ENCODE results near the gene PIP5KL1.

Gene PIP5KL1

GRCh38 chr9:127915801-127916719, 14.5 kb downstream of the PIP5KL1 start:
- H3K36me3 ChIP-seq (replicated peaks): peaks cover 22% of the 10 kb centered on the region
- in situ Hi-C loops (cut with MboI; ENCODE audit: low sequenced_read_pairs): loop anchor here (10.0 to 25.0 kb wide), 2 partner anchors 181 to 979 kb away; partner anchors contain the start of gene TOR2A
- no peak for DNase-seq (ENCODE audit: low spot score in 2 of 2)
- no peaks in the 10 kb centered on the region for H3K27me3 ChIP-seq (ENCODE audit: low read depth)
- H3K4me3 ChIP-seq: peak overlapping the region; percentile 60
- H3K9me3 ChIP-seq: no peaks in the 10 kb centered on the region
- H3K4me1 ChIP-seq: peaks cover 2% of the 10 kb centered on the region

GRCh38 chr9:127915325-127915752, 15.2 kb downstream of the PIP5KL1 start:
- Histone ChIP-seq H3K27me3 (ENCODE audit: low read depth) (no peaks in the 10 kb centered on the region), H3K4me3 (no peak overlapping the region), H3K9me3 (no peaks in the 10 kb centered on the region), H3K36me3 (replicated peaks) (peaks cover 28% of the 10 kb centered on the region), H3K4me1 (peaks cover 2% of the 10 kb centered on the region)
- in situ Hi-C loops (cut with MboI; ENCODE audit: low sequenced_read_pairs): loop anchor here (10.0 to 25.0 kb wide), 2 partner anchors 181 to 978 kb away; partner anchors contain the start of gene TOR2A
- no peak for DNase-seq (ENCODE audit: low spot score in 2 of 2)

GRCh38 chr9:127913682-127914081, 16.9 kb downstream of the PIP5KL1 start:
- Histone ChIP-seq H3K4me3 (no peak overlapping the region), H3K9me3 (no peaks in the 10 kb centered on the region), H3K27me3 (ENCODE audit: low read depth) (no peaks in the 10 kb centered on the region), H3K36me3 (replicated peaks) (peaks cover 32% of the 10 kb centered on the region), H3K4me1 (peaks cover 2% of the 10 kb centered on the region)
- in situ Hi-C loops (cut with MboI; ENCODE audit: low sequenced_read_pairs): loop anchor here (10.0 to 25.0 kb wide), 2 partner anchors 179 to 976 kb away; partner anchors contain the start of gene TOR2A
- DNase-seq (ENCODE audit: low spot score in 2 of 2): no peak

GRCh38 chr9:127912882-127913281, 17.7 kb downstream of the PIP5KL1 start:
- DNase-seq (ENCODE audit: low spot score in 2 of 2): no peak
- Histone ChIP-seq H3K4me3 (no peak overlapping the region), H3K9me3 (no peaks in the 10 kb centered on the region), H3K4me1 (peaks cover 2% of the 10 kb centered on the region), H3K27me3 (ENCODE audit: low read depth) (no peaks in the 10 kb centered on the region), H3K36me3 (replicated peaks) (peaks cover 34% of the 10 kb centered on the region)
- in situ Hi-C loops (cut with MboI; ENCODE audit: low sequenced_read_pairs): loop anchor here (10.0 to 25.0 kb wide), 2 partner anchors 178 to 976 kb away; partner anchors contain the start of gene TOR2A

- Histone ChIP-seq H3K36me3 (replicated peaks) (peaks cover 34% of the 10 kb centered on the region), H3K27me3 (ENCODE audit: low read depth) (no peaks in the 10 kb centered on the region), H3K9me3 (no peaks in the 10 kb centered on the region), H3K4me1 (peaks cover 2% of the 10 kb centered on the region), H3K4me3 (no peak overlapping the region)
- in situ Hi-C loops (cut with MboI; ENCODE audit: low sequenced_read_pairs): loop anchor here (10.0 to 25.0 kb wide), 2 partner anchors 177 to 975 kb away; partner anchors contain the start of gene TOR2A
- DNase-seq (ENCODE audit: low spot score in 2 of 2): no peak
These were observed 18.3 kb downstream of the PIP5KL1 start for GRCh38 chr9:127912296-127912695.

GRCh38 chr9:127910613-127911205, 19.9 kb downstream of the PIP5KL1 start:
- Histone ChIP-seq H3K36me3 (replicated peaks) (peaks cover 34% of the 10 kb centered on the region), H3K9me3 (no peaks in the 10 kb centered on the region), H3K4me3 (no peak overlapping the region), H3K4me1 (no peaks in the 10 kb centered on the region), H3K27me3 (ENCODE audit: low read depth) (no peaks in the 10 kb centered on the region)
- no peak for DNase-seq (ENCODE audit: low spot score in 2 of 2)
- in situ Hi-C loops (cut with MboI; ENCODE audit: low sequenced_read_pairs): loop anchor here (10.0 to 25.0 kb wide), 2 partner anchors 176 to 973 kb away; partner anchors contain the start of gene TOR2A

- H3K4me3 ChIP-seq: no peak overlapping the region
- no peaks in the 10 kb centered on the region for H3K4me1 ChIP-seq
- in situ Hi-C loops (cut with MboI; ENCODE audit: low sequenced_read_pairs): loop anchor here (10.0 to 25.0 kb wide), 2 partner anchors 175 to 973 kb away; partner anchors contain the start of gene TOR2A
- peaks cover 34% of the 10 kb centered on the region for H3K36me3 ChIP-seq (replicated peaks)
- no peak for DNase-seq (ENCODE audit: low spot score in 2 of 2)
- no peaks in the 10 kb centered on the region for H3K9me3 ChIP-seq
- no peaks in the 10 kb centered on the region for H3K27me3 ChIP-seq (ENCODE audit: low read depth)
These were observed 20.7 kb downstream of the PIP5KL1 start for GRCh38 chr9:127909839-127910273.

- Histone ChIP-seq H3K36me3 (replicated peaks) (peaks cover 34% of the 10 kb centered on the region), H3K27me3 (ENCODE audit: low read depth) (no peaks in the 10 kb centered on the region), H3K4me3 (no peak overlapping the region), H3K9me3 (no peaks in the 10 kb centered on the region), H3K4me1 (peaks cover 2% of the 10 kb centered on the region; the same call in 1 of the 2 replicates)
- in situ Hi-C loops (cut with MboI; ENCODE audit: low sequenced_read_pairs): loop anchor here (25.0 kb wide), 1 partner anchor 971 kb away; no protein-coding TSS in a partner anchor
- DNase-seq (ENCODE audit: low spot score in 2 of 2): no peak
These were observed 22.0 kb downstream of the PIP5KL1 start for GRCh38 chr9:127908660-127908926.

- Histone ChIP-seq H3K4me3 (no peak overlapping the region), H3K4me1 (peaks cover 7% of the 10 kb centered on the region; the same call in 1 of the 2 replicates), H3K9me3 (no peaks in the 10 kb centered on the region), H3K27me3 (ENCODE audit: low read depth) (no peaks in the 10 kb centered on the region), H3K36me3 (replicated peaks) (peaks cover 32% of the 10 kb centered on the region)
- in situ Hi-C loops (cut with MboI; ENCODE audit: low sequenced_read_pairs): loop anchor here (25.0 kb wide), 1 partner anchor 971 kb away; no protein-coding TSS in a partner anchor
- DNase-seq (ENCODE audit: low spot score in 2 of 2): no peak
These were observed 22.5 kb downstream of the PIP5KL1 start for GRCh38 chr9:127907867-127908659.

- Histone ChIP-seq H3K27me3 (ENCODE audit: low read depth) (no peaks in the 10 kb centered on the region), H3K4me3 (no peak overlapping the region), H3K4me1 (peaks cover 17% of the 10 kb centered on the region), H3K36me3 (replicated peaks) (peaks cover 10% of the 10 kb centered on the region), H3K9me3 (no peaks in the 10 kb centered on the region)
- in situ Hi-C loops (cut with MboI; ENCODE audit: low sequenced_read_pairs): loop anchor here (25.0 kb wide), 1 partner anchor 968 kb away; no protein-coding TSS in a partner anchor
- DNase-seq (ENCODE audit: low spot score in 2 of 2): no peak
These were observed 24.8 kb downstream of the PIP5KL1 start for GRCh38 chr9:127905788-127906191.

- no peak overlapping the region for H3K4me3 ChIP-seq
- peaks cover 7% of the 10 kb centered on the region; the same call in 1 of the 2 replicates for H3K36me3 ChIP-seq (replicated peaks)
- H3K4me1 ChIP-seq: peaks cover 17% of the 10 kb centered on the region
- no peak for DNase-seq (ENCODE audit: low spot score in 2 of 2)
- in situ Hi-C loops (cut with MboI; ENCODE audit: low sequenced_read_pairs): loop anchor here (25.0 kb wide), 1 partner anchor 968 kb away; no protein-coding TSS in a partner anchor
- H3K27me3 ChIP-seq (ENCODE audit: low read depth): no peaks in the 10 kb centered on the region
- H3K9me3 ChIP-seq: no peaks in the 10 kb centered on the region
These were observed 25.4 kb downstream of the PIP5KL1 start for GRCh38 chr9:127905004-127905728.

- Histone ChIP-seq H3K9me3 (no peaks in the 10 kb centered on the region), H3K36me3 (replicated peaks) (peaks cover 4% of the 10 kb centered on the region; the same call in 1 of the 2 replicates), H3K4me1 (peaks cover 22% of the 10 kb centered on the region), H3K4me3 (no peak overlapping the region), H3K27me3 (ENCODE audit: low read depth) (no peaks in the 10 kb centered on the region)
- in situ Hi-C loops (cut with MboI; ENCODE audit: low sequenced_read_pairs): loop anchor here (25.0 kb wide), 1 partner anchor 967 kb away; no protein-coding TSS in a partner anchor
- no peak for DNase-seq (ENCODE audit: low spot score in 2 of 2)
These were observed 26.0 kb downstream of the PIP5KL1 start for GRCh38 chr9:127904561-127905003.
